SU-DHL-6 (cell line): Measurements from ENCODE around the gene ETF1.

ENCODE experiments used
- EZH2phosphoT487 ChIP-seq: fragments of 200-600 bp; sonication (generic), shearing (Covaris generic); conservative IDR thresholded peaks from 2 replicates; pipeline ENCODE4 v1.6.1; 2018; ENCODE audit warnings: mild to moderate bottlenecking, antibody characterized with exemption, low read length, moderate library complexity, mixed read lengths
- TF ChIP-seq, protein P1 (sequence below): fragments of 200-600 bp; sonication (generic); IDR thresholded peaks from one replicate; pipeline ENCODE4 v1.5.1; 2017; ENCODE audit warnings: antibody characterized with exemption, mild to moderate bottlenecking, low read length, moderate library complexity; ENCODE audit not compliant: insufficient read depth, poor library complexity, severe bottlenecking

DNA sequence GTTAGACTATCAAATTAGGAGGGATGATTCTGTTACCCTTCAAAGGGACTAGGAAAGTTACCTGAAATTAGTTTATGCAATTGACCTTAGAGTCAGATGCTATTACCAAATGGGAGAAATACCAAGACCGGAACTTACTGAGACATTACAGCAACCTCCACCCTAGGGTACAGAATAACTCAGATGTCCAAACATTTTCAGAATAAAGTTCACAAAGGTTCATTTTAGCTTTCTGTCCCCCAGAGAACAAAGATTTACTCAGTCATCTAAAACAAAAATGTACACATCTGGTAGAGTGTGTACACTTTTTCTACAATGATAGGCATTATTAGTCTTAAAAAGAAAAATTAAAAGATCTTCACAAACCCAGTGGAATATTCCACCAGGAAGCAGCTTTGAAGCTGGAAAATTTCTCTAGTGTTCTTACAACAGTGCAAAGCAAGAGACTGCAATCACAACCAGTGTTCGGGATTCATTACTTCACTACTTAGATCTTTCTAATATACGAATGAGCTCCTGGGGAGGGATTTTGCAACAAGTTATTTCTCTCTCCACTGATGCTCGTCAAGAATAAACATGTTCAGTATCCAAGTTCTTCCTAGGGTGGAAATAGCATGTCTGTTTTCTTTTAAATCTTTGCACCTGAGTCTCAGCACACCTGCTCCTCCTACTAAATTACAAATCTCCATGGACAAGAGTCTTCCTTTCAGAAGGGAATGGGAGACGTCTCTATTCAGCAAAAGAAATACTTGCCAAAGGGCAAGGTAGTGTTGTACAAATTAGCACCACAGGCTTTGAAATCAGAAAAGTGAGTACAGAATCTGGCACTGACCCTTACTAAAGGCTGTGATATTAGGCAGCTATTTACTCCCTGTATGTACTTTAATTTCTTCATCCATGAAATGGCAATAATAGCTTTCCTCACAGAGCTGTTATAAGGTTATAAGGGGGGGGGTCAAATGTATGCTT is 8.8 kb downstream of the ETF1 start:
- TF ChIP-seq, protein P1, sequence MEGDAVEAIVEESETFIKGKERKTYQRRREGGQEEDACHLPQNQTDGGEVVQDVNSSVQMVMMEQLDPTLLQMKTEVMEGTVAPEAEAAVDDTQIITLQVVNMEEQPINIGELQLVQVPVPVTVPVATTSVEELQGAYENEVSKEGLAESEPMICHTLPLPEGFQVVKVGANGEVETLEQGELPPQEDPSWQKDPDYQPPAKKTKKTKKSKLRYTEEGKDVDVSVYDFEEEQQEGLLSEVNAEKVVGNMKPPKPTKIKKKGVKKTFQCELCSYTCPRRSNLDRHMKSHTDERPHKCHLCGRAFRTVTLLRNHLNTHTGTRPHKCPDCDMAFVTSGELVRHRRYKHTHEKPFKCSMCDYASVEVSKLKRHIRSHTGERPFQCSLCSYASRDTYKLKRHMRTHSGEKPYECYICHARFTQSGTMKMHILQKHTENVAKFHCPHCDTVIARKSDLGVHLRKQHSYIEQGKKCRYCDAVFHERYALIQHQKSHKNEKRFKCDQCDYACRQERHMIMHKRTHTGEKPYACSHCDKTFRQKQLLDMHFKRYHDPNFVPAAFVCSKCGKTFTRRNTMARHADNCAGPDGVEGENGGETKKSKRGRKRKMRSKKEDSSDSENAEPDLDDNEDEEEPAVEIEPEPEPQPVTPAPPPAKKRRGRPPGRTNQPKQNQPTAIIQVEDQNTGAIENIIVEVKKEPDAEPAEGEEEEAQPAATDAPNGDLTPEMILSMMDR, result no peak
- TF ChIP-seq EZH2phosphoT487, result no peak
